ENCODE results near the gene ZSCAN4. TPM values are rescaled to one million over a fixed set of nuclear protein-coding genes. Genes with fewer than 3 reads are reported as not detected.

Gene ZSCAN4, protein sequence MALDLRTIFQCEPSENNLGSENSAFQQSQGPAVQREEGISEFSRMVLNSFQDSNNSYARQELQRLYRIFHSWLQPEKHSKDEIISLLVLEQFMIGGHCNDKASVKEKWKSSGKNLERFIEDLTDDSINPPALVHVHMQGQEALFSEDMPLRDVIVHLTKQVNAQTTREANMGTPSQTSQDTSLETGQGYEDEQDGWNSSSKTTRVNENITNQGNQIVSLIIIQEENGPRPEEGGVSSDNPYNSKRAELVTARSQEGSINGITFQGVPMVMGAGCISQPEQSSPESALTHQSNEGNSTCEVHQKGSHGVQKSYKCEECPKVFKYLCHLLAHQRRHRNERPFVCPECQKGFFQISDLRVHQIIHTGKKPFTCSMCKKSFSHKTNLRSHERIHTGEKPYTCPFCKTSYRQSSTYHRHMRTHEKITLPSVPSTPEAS
- total RNA-seq (2022; extraction: Qiagen RNA extraction; ENCODE audit: low read depth): not detected in 5 replicates

DNA sequence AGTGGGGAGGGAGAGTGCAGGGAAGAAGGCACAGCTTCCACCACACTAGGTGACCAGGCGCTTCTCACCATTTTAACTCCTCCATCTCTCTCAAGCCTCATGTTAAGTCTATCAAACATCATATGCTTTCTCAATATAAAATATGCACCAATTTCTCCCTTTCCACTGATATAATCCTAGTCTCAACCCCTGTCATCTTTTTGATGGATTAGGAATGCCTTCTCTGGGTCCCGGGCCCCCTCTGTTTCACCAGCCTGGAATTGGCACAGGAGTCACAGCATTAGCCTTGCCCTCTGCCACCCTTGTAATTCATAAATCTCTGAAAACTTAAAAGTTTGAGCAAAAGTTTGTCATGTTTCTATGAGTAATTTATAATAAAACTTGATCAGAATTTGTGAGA is at the start of gene ZSCAN4:
TSS of gene ZSCAN4 (plus strand) at position 301 of the 400 bp plus-strand sequence. CDS start 7,211 bp downstream, outside the sequence.

DNA sequence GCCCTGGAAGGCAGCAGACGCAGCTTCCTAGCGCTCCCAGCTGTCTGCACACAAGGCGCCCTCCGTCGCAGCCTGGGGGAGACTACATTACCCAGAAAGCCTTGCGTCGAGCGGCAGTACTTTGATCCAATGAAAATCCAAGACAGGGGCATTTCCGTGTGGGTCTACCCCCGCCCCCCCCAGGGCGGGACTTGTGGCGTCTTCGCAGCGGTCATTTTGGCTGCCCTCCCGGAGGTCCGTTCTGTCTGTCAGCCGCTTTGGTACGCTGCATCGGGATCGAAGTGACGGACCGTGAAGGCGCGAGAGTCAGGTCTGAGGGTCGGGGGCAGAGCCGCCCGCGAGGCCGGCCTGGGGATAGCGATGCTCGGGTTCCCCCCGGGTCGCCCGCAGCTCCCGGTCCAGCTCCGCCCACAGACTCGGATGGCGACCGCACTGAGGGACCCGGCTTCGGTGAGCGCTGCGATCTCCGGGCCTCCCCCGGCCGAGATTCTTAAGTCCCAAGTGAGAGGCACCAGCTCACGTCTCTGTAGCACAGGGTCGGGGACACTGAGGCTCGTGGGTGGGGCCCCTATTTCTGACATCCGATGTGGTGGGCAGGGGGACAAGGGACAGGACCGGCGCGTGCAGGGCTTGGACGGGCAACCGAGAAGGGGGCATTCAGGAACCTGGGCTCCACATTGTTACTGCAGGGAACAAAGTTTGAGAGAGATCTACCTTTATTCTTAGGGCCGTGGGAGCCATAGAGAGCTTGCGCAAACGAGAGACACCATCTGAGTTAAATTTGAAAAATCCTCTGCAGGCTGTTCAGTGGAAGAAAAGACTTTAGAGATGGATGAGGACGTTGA is 35.5 kb upstream of the ZSCAN4 start, which contains the start of gene ZNF211:
TSS of gene ZNF211 (plus strand) at position 182 of the 845 bp plus-strand sequence. CDS start at position 361, 179 bp downstream.

DNA sequence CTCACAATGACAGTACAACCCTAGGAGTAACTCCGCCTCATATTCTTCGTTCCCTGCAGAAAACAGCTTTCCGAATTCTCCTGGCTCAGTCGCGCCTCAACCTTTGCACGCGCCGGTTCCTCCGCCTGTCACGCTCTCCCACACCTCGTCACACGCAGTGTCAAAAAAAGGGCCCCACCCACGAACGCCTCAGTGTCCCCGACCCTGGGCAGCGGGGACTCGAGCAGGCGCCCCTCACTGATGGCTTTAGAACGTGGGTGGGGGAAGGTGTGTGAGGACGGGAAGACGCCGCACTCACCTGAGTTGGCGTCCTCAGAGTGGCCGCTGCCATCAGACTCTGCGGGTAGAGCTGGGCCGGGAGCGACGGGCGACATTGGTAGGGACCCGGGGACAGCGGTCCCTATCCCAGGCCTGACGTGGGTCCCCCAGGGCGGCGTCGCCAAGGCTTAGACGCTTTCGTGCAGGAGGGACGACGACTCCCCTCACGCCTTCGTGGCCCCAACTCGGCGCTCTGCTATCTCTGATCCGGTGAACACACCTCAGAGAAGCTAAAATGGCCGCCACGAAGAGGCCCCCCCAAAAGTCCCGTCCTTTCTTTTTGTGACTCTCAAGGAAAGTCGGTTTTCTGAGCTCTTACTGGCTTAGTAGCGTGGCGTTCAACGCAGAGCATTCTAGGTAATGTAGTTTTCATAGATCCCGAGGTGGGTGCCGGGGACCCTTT is 40.1 kb downstream of the ZSCAN4 start, which contains the start of gene ZNF154:
TSS of gene ZNF154 (minus strand) at position 564 of the 721 bp plus-strand sequence. CDS start at position 331, 233 bp downstream.

Other genes with a start within 250 kb of the ZSCAN4 start
- 14.1 to 17.2 TPM (median 14.4 TPM) in 5 replicates for gene ZNF749, start 233.6 kb upstream of the ZSCAN4 start, total RNA-seq (2022; extraction: Qiagen RNA extraction; ENCODE audit: low read depth)
- gene VN1R1, start 211.8 kb upstream of the ZSCAN4 start, total RNA-seq (2022; extraction: Qiagen RNA extraction; ENCODE audit: low read depth): 0.08 to 0.10 TPM in 2 of 5 replicates, not detected in the others
- gene ZNF772, start 191.4 kb upstream of the ZSCAN4 start, total RNA-seq (2022; extraction: Qiagen RNA extraction; ENCODE audit: low read depth): 0.58 to 1.8 TPM (median 1.5 TPM) in 5 replicates
- gene ZNF419, start 181.2 kb upstream of the ZSCAN4 start, total RNA-seq (2022; extraction: Qiagen RNA extraction; ENCODE audit: low read depth): 5.6 to 9.9 TPM (median 6.5 TPM) in 5 replicates
- 3.6 to 5.6 TPM (median 5.5 TPM) in 5 replicates for gene ZNF773, start 169.0 kb upstream of the ZSCAN4 start, total RNA-seq (2022; extraction: Qiagen RNA extraction; ENCODE audit: low read depth)
- gene ZNF549, start 141.6 kb upstream of the ZSCAN4 start, total RNA-seq (2022; extraction: Qiagen RNA extraction; ENCODE audit: low read depth): 1.5 to 2.1 TPM (median 1.8 TPM) in 5 replicates
- 3.0 to 4.3 TPM (median 3.8 TPM) in 5 replicates for gene ZNF550, start 109.1 kb upstream of the ZSCAN4 start, total RNA-seq (2022; extraction: Qiagen RNA extraction; ENCODE audit: low read depth)
- gene ZNF416, start 90.0 kb upstream of the ZSCAN4 start, total RNA-seq (2022; extraction: Qiagen RNA extraction; ENCODE audit: low read depth): 3.4 to 5.5 TPM (median 4.7 TPM) in 5 replicates
- not detected in 5 replicates for gene ZIK1, start 84.8 kb upstream of the ZSCAN4 start, total RNA-seq (2022; extraction: Qiagen RNA extraction; ENCODE audit: low read depth)
- gene ZNF530, start 69.0 kb upstream of the ZSCAN4 start, total RNA-seq (2022; extraction: Qiagen RNA extraction; ENCODE audit: low read depth): 4.2 to 5.6 TPM (median 4.8 TPM) in 5 replicates
- 8.8 to 12.1 TPM (median 9.3 TPM) in 5 replicates for gene ZNF134, start 54.7 kb upstream of the ZSCAN4 start, total RNA-seq (2022; extraction: Qiagen RNA extraction; ENCODE audit: low read depth)
- 5.1 to 6.8 TPM (median 6.0 TPM) in 5 replicates for gene ZNF211, start 35.8 kb upstream of the ZSCAN4 start, total RNA-seq (2022; extraction: Qiagen RNA extraction; ENCODE audit: low read depth)
- gene ZNF551, start 13.0 kb downstream of the ZSCAN4 start, total RNA-seq (2022; extraction: Qiagen RNA extraction; ENCODE audit: low read depth): 4.8 to 5.6 TPM (median 5.0 TPM) in 5 replicates
- gene ZNF154, start 40.3 kb downstream of the ZSCAN4 start, total RNA-seq (2022; extraction: Qiagen RNA extraction; ENCODE audit: low read depth): not detected in 5 replicates
- 0.69 to 1.1 TPM (median 1.0 TPM) in 5 replicates for gene ZNF671, start 58.7 kb downstream of the ZSCAN4 start, total RNA-seq (2022; extraction: Qiagen RNA extraction; ENCODE audit: low read depth)
- gene ZNF776, start 77.9 kb downstream of the ZSCAN4 start, total RNA-seq (2022; extraction: Qiagen RNA extraction; ENCODE audit: low read depth): 5.0 to 7.4 TPM (median 5.3 TPM) in 5 replicates
- 5.1 to 7.2 TPM (median 6.6 TPM) in 5 replicates for gene ZNF586, start 100.7 kb downstream of the ZSCAN4 start, total RNA-seq (2022; extraction: Qiagen RNA extraction; ENCODE audit: low read depth)
- 4.0 to 6.7 TPM (median 5.4 TPM) in 5 replicates for gene ZNF552, start 146.0 kb downstream of the ZSCAN4 start, total RNA-seq (2022; extraction: Qiagen RNA extraction; ENCODE audit: low read depth)
- gene ZNF587B, start 161.4 kb downstream of the ZSCAN4 start, total RNA-seq (2022; extraction: Qiagen RNA extraction; ENCODE audit: low read depth): 6.8 to 9.3 TPM (median 8.4 TPM) in 5 replicates
- gene ZNF587, start 180.9 kb downstream of the ZSCAN4 start, total RNA-seq (2022; extraction: Qiagen RNA extraction; ENCODE audit: low read depth): 5.2 to 6.7 TPM (median 6.6 TPM) in 5 replicates
- 1.4 to 4.4 TPM (median 2.6 TPM) in 5 replicates for gene ZNF814, start 220.1 kb downstream of the ZSCAN4 start, total RNA-seq (2022; extraction: Qiagen RNA extraction; ENCODE audit: low read depth)
- gene ZNF417, start 247.7 kb downstream of the ZSCAN4 start, total RNA-seq (2022; extraction: Qiagen RNA extraction; ENCODE audit: low read depth): 2.8 to 4.6 TPM (median 4.2 TPM) in 5 replicates

Measured in A549 treated with GW870086 at 1 μM for 4 hours (cell line).